Esophagus squamous epithelium (tissue), 4 donors: ENCODE data around the gene MCU.

Experiments
- POLR2A ChIP-seq, 4 donors: fragments of 450-650 bp; IDR thresholded peaks; one replicate each; pipeline ENCODE4 v1.6.1; 2017; ENCODE audit warnings: antibody characterized with exemption in 4 of 4, mild to moderate bottlenecking in 4 of 4, moderate library complexity in 3 of 4
- TF ChIP-seq, protein P1 (sequence below), 6 experiments: fragments of 450-650 bp in 4 of 6; fragments of 200-600 bp in 2 of 6; sonication (generic) in 2 of 6; IDR thresholded peaks; one replicate each; pipeline ENCODE4 v1.5.1; 2016 to 2019; ENCODE audit warnings: antibody characterized with exemption in 6 of 6, mild to moderate bottlenecking in 4 of 6, moderate library complexity in 4 of 6

DNA sequence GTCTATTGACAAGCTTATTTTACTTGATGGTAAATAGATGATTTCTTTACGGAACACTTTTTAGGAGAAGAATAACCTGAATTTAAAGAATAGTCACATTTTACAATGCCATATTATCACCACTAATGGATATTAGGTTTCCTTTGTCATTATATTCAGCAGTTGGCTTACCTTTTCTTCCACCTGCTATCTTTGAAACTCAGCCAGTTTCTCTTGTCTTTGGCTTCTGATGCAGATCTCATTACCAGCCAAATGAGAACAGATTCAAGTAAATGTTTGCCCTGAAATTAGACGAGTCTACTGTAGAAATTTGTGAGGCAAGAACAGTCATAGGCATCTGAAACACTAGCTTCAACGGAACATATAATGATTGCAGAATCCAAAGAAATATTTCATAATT, 116.1 kb downstream of the MCU start:
- TF ChIP-seq, protein P1, sequence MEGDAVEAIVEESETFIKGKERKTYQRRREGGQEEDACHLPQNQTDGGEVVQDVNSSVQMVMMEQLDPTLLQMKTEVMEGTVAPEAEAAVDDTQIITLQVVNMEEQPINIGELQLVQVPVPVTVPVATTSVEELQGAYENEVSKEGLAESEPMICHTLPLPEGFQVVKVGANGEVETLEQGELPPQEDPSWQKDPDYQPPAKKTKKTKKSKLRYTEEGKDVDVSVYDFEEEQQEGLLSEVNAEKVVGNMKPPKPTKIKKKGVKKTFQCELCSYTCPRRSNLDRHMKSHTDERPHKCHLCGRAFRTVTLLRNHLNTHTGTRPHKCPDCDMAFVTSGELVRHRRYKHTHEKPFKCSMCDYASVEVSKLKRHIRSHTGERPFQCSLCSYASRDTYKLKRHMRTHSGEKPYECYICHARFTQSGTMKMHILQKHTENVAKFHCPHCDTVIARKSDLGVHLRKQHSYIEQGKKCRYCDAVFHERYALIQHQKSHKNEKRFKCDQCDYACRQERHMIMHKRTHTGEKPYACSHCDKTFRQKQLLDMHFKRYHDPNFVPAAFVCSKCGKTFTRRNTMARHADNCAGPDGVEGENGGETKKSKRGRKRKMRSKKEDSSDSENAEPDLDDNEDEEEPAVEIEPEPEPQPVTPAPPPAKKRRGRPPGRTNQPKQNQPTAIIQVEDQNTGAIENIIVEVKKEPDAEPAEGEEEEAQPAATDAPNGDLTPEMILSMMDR (IDR thresholded peaks at IDR 0.05) = no peak
- TF ChIP-seq POLR2A (IDR thresholded peaks at IDR 0.05) = no peak
